ENCODE results near the gene RBM47.
"Not testable (repeated sequence)": the region's sequence is repeated elsewhere in the genome, so short reads cannot be mapped to it uniquely, and the experiment has no call there.

The RBM47 gene

GRCh38 chr4:40441430-40441829 lies 188.2 kb downstream of the RBM47 start:
- no peak for DNase-seq (ENCODE audit: low read depth)

- DNase-seq (ENCODE audit: low read depth), result no peak
Measured at GRCh38 chr4:40439519-40439918, 190.1 kb downstream of the RBM47 start.

DNA sequence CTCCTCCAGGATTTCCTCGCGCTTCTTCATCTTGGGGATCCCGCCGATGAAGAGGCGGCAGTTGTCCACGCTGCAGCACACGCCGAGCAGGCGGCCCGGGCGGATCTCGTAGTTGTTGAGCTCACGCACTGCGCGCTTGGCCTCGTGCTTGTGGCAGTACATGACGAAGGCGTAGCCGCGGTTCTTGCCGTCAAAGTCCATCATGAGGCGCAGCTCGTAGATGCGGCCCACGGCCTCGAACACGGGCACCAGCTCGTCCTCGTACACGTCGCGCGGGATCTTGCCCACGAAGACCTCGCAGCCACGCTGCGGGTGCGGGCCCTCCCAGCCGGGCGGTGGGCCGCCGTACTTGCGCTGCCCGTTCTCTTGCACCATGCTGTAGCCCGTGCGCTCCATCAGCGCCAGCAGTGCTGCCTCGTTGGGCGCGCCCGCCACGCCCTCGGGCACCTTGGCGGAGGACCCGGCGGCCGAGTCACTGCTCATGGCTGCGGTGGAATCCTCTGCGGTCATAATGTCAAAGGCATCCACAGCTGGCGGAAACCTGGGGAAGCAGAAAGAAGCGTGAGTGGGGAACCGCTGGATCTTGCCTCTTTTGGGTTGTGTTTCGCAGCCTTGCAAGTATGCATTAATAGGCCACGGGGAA lies 191.2 kb downstream of the RBM47 start:
- no peak for DNase-seq (ENCODE audit: low read depth)

DNA sequence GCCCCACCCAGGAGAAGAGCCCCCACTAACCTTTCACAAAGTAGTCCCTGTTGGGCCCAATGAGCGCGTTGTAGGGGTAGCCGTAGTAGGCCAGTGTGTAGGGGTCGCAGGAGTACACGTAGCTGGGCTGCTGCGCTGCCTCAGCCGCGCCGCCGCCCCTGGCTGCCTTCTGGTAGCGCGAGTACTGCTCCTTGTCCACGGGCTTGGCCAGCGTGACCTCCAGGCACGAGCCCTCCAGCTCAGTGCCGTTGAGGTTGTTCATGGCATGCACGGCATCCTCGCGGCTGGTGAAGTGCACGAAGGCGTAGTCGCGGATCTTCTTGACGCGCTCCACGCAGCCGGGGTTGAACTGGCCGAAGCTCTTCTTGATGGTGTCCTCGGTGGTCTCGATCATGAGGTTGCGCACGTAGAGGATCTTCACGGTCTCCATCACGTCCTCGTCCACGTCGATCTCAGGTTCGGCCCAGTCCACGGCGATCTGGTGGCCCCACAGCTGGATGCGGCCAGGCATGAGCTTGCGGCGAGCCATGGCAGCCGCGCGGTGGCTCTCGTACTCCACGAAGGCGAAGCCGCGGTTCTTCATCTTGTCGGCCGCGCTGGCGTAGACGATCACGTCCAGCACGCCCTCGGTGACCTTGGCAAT lies 191.8 kb downstream of the RBM47 start:
- DNase-seq (ENCODE audit: low read depth), result no peak

DNA sequence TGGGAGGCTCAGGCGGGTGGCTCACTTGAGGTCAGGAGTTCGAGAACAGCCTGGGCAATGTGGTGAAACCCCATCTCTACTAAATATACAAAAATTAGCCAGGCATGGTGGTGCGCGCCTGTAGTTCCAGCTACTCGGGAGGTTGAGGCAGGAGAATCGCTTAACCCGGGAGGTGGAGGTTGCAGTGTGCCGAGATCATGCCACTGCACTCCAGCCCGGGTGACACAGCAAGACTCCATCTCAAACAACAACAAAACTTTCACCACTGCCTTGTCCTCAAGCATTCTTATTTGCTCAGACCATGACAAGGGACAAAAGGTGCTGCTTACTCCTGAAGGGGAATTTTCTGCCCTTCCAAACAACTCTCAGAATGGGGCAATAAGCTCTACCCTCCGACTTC lies 194.4 kb downstream of the RBM47 start:
- not testable (repeated sequence) for DNase-seq (ENCODE audit: low read depth)

- DNase-seq (ENCODE audit: low read depth), result no peak
Measured at GRCh38 chr4:40434126-40434687, 195.5 kb downstream of the RBM47 start.

DNA sequence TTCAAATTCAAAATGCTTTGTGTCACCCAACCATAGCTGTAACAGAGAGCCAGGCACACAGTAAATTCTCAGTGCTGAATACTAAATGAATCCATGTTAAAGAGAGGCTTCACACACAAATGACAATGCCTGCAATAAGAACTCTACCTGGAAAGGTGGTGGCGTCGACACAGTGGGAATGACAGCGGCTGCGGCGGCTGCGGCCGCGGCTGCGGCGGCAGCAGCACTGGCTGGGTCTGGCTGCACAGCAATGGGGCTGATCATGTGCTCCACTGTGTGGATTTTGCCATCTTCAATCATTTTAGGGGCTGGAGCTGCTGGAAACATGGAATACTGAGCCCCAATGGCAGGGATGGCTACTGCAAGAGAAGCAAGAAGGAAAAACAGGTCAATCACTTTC lies 197.2 kb downstream of the RBM47 start:
- DNase-seq (ENCODE audit: low read depth), result no peak

DNA sequence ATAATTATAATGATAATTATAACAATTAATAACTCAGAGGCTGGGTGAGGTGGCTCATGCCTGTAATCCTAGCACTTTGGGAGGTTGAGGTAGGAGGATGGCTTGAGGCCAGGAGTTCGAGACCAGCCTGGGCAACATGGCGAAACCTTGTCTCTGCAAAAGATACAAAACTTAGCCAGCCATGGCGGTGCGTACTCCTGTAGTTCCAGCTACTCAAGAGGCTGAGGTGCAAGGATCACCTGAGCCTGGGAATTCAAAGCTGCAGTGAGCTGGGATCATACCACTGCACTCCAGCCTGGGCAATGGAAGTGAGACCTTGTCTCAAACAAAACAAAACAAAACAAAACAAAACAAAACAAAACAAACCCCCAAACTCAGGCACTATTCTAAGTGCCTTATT lies 201.8 kb downstream of the RBM47 start:
- DNase-seq (ENCODE audit: low read depth), result not testable (repeated sequence)

- DNase-seq (ENCODE audit: low read depth), result no peak
Measured at GRCh38 chr4:40427128-40427527, 202.5 kb downstream of the RBM47 start.

GRCh38 chr4:40425799-40426574 lies 203.7 kb downstream of the RBM47 start:
- DNase-seq (ENCODE audit: low read depth), result no peak

DNA sequence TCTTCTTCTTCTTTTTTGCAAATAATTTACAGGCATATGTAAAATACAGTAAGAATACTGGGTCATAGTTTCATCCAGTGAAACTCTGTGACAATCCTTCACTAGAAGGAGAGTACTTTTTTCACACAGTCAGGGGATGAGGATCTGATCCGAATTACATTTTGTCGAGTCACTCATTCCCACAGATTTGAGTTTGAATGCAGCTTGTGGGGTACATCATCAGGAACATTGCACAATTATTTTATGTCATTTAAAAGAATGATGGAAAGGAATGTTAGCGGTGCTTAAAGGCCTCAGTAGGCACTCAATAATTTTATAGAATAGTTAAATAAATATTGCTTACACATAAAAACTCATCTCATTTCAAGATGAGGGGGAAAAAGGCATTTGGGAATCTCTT lies 205.9 kb downstream of the RBM47 start:
- no peak for DNase-seq (ENCODE audit: low read depth)

DNA sequence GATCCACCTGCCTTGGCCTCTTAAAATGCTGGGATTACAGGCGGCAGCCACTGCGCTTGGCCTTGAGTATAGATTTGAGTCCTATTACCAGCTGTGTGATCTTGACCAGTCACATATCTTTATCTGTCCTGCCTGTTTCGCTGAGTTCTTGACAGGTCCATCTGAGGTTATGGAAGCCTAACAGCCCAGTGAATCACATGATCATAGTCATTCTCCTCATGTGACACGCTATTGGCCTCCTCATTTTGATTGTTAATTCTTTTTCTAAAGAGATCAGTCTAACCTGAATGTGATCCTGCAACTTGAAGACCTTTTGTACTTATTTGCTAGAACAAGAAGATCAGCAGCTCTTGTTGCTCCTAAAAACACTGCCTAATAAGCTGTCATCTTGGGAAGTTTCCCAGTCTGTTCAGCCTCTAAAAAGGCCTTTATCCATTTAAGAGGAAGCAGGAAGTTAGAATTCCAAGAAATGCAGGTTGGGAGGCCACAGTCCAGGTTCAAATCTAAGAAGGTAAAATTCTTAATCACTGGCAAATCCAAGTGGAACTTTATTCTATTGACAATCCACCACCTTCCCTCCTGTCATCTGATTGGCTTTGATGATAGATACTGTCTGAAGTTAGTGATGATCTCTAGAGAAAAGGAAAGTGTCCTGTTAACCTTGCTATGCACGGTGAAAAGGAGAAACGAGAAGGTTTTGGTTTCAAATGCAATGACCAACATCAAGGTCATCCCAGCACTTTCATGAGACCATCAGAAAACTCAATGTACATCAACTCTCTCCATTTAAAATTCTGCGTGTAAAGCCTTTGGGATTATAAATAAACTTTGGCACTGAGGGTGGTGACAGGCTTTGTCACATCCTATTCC lies 207.6 kb downstream of the RBM47 start:
- no peak for DNase-seq (ENCODE audit: low read depth)

DNA sequence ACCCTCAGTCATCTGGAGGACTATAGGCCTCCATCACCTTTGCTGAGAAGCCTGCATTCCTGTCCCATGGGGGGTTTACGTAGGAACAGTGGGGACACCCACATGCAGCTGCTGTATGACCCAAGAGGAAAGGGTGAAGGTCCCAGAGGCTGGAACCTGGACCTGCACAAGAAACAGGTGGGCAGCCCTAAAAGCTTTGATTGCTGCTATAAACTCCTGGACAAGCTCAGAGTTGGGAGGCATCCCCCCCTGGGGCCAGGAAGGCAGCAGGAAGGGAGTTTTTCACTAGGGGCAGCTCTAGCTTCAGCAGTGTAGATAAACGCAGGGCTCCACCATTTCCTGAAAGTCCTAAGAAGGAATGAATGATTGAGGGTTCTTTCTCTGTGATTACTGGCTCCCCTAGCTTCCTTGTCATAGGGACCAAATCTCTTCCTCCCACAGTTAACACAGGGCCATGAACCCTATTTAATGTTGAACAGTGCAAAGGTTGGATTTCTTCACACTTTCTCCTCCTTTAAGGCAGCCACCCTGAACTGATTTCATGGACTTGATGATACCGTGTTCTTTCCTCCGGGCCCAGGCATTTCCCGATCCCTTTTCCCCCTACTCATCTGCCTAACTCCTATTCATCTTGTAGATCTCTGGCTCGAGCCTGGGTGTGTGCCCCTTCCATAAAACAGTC lies 210.3 kb downstream of the RBM47 start:
- no peak for DNase-seq (ENCODE audit: low read depth)

GRCh38 chr4:40418430-40419230 lies 211.0 kb downstream of the RBM47 start:
- DNase-seq (ENCODE audit: low read depth), result no peak

DNA sequence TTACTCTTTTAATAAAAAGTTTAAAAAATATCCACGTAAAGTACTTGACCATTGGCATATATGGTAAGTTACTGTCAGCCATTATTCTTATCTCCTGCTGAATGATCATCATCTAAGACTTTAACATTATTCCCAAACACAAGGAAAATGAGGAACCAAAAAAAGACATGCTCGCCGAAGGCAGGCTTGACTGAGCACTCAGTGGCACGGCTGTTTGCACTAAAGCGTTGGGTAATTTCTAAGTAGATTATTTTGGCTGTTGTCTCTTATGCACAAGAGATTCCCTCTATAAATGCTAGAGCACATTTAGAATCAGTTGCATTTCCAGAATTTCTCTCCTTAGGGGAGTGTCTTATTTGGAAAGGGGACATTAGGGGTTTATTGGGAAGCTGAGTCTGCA lies 211.7 kb downstream of the RBM47 start:
- no peak for DNase-seq (ENCODE audit: low read depth)

GRCh38 chr4:40414673-40415072 lies 215.0 kb downstream of the RBM47 start:
- no peak for DNase-seq (ENCODE audit: low read depth)

DNA sequence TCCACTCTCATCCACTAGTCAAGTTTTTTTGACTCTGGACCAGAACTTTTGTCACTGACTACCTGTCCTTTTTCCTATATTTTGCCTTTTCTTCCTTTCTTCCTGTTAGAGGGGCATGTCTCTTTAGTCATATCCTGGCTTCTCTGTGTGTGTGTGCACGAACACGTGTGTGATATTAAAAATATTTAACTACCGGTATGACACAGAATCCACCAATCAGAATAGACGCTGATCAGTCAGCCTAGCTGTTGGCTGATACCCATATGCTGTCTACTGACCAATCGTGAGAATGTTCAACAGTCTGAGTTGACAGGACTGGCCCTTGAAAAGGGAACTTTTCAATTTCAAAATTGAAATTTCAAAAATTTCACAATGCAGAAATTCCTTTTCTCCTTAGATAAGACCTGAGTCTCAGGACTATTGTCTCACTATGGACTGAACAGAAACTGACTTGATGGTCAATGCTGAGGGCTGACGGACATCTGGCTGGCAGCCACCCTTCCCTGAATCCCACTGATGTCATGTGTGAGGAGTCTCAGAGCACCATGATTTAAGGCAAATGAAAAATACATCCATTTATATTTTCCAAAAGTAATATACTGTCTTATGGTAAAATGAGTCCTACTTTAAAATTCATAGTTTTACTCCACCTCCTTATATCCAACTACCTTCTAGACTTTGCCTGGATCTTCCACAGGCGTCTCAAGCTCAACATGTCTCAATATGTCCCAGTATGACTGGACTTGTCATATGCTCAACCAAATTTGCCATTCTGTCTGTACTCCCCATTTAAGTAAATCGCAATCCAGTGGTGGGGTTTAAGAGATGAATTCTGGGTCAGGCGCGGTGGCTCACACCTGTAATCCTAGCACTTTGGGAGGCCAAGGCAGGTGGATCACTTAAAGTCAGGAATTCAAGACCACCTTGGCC lies 216.5 kb downstream of the RBM47 start:
- no peak for DNase-seq (ENCODE audit: low read depth)

- DNase-seq (ENCODE audit: low read depth), result no peak
Measured at GRCh38 chr4:40412388-40412787, 217.3 kb downstream of the RBM47 start.

GRCh38 chr4:40409835-40410234 lies 219.8 kb downstream of the RBM47 start:
- DNase-seq (ENCODE audit: low read depth), result no peak
